NCI-H524 treated with DMSO at 0.1 percent for 48 hours (cell line): ENCODE data around the gene SENP7.
"Not testable (repeated sequence)": the region's sequence is repeated elsewhere in the genome, so short reads cannot be mapped to it uniquely, and the experiment has no call there.

Experiments used
- DNase-seq: peaks from one replicate; lab custom pipeline; 2025; lab: John Stamatoyannopoulos, UW

SENP7 gene

DNA sequence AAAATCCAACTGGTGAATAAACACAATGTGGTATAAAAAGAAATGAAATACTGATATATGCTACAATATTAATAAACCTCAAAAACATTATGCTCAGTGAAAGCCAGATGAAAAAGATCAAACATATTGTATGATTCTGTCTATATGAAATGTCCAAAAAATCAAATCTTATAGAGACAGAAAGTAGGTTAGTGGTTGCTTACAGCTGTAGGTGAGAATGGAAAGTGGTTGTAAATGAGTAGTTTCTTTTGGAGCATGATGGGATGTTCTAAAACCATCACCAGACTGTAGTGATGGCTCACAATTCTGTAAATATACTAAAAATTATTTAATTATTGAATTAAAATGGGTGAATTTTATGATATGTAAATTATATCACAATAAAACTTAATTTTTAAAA, 58.4 kb downstream of the SENP7 start:
- no peak for DNase-seq

DNA sequence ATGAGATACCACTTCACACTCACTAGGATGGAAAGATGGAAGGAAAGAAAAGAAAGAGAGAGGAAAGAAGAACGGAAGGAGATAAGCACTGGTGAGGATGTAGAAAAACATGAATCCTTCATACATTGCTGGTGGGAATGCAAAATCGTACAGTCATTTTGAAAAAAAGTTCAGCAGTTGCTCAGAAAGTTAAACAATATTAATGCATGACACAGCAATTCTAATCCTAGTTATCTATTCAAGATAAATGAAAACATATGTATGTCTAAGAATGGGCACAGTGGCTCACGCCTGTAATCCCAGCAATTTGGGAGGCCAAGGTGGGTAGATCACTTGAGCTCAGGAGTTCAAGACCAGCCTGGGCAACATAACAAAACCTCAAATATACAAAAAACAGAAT, 59.1 kb downstream of the SENP7 start:
- no peak for DNase-seq

DNA sequence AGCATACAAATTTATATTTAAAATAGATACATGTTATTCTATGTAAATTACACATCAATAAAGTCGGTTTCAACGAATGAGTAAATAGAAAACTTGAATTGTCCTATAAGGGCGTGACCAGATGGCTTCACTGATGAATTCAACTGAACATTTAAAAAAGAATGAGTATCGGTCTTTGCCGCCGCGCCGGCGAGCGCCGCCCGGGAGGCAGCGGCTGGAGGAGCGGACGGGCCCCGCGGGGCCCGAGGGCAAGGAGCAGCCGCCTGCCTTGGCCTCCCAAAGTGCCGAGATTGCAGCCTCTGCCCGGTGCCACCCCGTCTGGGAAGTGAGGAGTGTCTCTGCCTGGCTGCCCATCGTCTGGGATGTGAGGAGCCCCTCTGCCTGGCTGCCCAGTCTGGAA, 74.4 kb downstream of the SENP7 start:
- not testable (repeated sequence) for DNase-seq

DNA sequence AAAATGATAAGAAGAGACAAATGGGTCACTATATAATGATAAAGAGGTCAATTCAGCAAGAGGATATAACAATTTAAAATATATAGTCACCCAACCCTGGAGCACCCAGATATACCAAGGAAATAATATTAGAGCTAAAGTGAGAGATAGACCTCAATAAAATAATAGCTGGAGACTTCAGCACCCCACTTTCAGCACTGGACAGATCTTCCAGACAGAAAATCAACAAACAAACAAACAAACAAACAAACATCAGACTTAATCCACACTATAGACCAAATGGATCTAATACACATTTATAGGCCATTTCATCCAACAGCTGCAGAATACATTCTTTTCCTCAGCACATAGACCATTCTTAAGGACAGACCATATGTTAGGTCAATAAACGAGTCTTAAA, 79.4 kb downstream of the SENP7 start:
- no peak for DNase-seq

DNA sequence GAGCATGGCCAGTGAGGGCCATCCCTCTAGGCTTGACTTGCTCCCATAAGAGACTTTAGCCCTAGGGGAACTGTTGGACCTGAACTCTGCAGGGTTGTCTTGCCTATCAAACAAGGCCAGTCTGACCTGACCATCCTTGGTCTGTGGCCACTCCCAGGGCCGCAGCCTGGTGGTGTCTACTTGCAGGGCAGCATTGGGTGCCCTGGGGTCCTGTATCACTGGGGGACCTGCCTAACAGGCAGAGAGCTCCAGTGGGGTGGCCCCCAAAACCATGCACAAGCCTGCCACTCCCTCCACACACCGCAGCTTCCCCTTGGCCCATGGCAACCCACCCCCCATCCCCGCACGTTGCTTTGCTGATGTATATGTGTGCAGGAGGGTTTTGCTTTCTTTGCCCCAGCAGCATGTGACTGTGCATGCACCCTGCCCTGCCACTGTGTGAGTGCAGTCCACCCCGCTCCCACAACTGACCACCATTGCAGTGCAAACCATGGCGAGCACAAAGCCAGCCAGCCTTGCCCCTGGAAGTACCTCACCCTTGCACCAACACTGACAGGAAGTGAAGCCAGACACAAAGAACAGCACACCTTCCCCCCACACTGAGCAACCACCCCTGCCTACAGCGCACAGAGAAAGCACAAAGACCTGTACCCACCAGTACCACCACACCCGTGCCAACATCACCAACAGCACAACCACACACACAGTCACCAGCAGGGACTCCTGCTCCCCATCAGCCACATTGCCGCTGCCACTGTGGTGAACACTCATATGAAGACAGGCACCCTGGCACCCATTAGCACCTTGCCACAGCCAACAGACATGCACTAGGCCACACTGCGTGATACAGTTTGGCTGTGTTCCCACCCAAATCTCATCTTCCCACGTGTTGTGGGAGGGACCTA, 88.8 kb downstream of the SENP7 start:
- no peak for DNase-seq

DNA sequence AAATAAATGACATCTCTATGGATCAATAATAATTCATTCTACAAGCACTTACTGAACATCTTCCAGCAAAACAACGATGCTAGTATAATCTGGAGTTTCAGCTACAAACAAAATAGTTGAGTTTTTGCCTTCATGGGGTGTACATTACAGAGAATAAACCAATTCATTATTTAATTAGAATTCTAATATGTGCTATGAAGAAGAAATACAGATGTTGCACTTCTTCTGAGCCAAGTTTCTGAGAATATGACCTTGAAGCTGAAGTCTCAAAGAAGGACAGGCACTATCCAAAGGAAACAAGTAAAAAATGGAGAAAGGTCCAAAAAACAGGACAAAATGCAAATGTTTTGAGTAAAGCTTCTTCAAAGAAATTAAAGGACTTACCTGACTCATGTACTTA, 94.2 kb downstream of the SENP7 start:
- no peak for DNase-seq

DNA sequence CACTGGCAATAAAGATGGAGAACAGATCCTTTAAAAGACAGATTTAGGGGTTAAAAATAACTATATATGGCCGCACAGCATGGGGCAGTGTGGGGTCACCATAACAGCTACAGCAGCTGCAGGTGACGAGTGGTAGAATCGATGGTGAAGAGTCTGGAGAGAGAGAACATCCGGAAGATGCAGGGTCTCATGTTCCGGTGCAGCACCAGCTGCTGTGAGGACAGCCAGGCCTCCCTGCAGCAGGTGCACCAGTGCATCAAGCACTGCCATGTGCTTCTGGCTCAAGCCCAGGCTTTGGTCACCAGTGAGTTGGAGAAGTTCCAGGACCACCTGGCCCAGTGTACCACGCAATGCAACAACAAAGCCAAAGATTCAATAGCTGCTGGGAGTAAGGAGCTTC, 98.9 kb downstream of the SENP7 start:
- DNase-seq = no peak

DNA sequence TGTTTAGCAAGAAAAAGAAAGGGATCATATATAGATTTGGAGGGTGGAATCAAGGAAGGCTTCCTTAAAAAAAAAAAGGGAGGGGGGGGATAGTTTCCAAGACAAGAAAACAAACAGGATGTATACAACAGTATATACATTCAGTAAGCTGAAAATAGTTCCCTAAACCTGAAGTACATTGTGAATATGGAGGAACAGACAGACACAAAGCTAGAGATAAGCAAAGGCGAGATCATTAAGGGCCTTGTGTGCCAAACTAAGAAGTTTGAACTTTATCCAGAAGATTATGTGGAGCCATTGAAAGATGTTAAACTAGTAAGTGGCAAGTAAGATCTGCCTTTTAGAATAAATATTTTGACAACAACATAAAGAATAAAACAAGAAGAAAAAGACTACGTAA, 99.4 kb downstream of the SENP7 start:
- DNase-seq = no peak

DNA sequence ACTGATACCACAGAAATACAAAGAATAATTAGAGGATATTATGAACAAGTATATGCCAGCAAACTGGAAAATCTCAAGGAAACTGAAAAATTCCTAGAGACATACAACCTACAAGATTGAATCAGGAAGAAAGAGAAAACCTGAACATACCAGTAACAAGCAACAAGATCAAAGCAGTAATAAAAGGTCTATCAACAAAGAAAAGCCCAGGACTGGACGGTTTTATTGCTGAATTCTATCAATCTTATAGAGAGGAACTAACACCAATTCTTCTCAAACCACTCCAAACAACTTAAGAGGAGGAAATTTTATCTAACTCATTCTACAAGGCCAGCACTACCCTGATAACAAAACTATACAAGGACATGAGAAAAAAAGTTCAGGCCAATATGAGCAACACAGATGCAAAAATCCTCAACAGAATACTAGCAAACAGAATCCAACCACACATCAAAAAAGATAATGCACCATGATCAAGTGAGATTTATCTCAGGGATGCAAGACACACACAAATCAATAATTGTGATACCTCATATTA, 121.5 kb downstream of the SENP7 start:
- no peak for DNase-seq

DNA sequence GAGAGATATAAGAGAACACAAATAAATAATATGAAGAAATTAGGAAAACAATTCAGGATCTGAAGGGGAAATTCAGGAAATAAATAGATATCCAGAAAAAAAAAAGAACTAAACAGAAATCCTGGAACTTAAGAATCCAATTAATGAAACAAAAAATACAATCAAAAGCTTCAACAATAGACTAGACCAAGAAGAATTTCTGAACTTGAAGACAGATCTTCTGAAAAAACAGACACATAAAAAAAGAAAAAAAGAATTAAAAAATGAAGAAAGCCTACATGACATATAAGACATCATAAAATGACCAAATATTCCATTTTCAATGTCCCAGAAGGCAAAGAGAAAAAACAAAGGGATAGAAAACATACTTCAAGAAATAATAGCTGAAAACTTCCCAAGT, 124.3 kb downstream of the SENP7 start:
- DNase-seq = no peak

DNA sequence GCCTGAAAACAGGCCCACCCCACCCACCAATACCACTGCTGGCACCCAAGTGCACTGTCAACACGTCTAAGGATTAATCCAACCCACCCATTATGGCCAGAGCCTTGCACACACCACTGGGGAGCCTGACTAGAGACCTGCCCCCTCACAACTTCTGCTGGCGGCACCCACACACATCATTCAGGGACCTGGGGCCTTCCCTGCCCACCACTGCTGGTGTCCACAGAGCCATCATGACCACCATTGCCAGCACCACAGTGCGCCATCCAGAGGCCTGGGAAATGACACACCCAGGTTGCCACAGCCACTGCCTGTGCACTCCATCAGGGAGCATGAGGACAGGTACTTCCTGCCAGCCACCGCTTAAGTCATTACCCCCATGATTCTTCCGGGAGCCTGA, 125.7 kb downstream of the SENP7 start:
- no peak for DNase-seq

DNA sequence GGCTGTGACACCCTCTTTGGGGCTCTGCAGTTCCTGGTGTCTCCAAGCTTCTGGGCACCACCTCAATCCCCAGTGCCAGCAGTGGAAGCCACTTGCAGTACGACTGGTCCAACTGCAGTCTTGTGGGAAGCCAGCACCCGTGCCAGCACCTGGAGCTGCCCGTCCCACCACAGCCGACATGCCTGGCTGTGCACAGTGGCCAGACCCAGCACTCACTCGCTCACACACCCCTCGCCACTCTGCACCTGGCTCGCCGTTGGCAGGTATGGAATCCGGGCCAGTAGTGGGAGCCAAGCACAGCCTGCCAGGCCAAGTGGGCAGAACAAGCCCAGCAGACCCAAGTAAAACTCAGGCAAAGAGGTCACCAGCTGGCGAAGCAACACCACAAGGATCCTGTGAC, 128.6 kb downstream of the SENP7 start:
- DNase-seq = no peak

DNA sequence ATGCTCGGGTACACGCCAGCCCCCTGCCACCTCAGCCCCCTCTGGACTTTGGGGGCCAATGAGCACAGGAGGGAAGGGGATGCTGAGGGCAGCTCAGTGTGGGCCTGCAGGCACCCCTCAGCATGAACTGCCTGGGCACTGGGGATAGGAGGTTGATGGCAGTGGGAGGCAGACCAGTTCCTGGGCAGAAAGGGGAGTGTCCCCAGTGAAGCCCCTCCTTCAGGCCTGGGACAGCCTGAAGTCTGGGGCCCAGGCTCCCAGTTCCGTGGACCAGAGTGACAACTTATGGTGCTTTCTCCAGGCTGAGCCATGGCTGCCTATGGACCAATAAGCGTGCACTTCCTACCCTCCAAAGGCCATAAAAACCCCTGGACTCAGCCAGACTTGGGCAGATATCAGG, 129.4 kb downstream of the SENP7 start:
- no peak for DNase-seq

DNA sequence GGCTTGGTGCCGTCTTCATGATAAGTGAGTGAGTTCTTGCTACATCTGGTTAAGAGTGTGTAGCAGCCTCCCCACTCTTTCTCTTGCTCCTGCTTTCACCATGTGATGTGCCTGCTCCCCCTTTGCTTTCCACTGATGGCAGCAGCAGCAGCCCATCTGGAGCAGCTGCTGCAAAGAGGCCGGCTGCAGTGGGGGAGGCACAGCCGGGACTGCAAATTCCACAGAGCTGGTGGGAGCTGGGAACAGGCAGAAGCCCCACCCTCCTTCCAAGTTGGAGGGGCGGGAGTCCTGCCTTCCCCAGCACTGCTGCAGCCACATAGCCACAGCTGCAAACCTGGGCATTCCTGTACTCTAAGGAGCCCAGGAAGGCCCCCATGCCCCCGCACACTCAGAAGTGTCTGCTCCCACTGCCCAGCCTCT, 129.8 kb downstream of the SENP7 start:
- no peak for DNase-seq

DNA sequence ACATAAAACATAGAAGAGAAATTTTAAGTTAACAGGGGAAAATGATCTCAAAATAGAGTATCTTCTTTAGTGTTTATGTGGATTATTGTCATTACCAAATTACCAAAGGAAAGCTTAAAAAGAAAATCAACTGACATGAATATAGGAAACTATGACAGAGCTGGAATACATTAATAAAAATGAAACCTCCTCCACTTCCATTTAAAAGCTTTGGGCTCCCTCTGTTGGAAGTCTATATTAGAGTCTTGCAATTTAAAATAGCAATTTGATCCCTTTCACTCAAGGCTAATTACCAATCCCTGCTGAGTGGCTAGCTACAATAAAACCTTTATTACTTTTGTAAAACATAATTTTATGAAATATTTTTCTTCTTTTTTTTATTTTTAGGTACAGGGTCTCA, 131.2 kb downstream of the SENP7 start:
- DNase-seq = peak; percentile 11

DNA sequence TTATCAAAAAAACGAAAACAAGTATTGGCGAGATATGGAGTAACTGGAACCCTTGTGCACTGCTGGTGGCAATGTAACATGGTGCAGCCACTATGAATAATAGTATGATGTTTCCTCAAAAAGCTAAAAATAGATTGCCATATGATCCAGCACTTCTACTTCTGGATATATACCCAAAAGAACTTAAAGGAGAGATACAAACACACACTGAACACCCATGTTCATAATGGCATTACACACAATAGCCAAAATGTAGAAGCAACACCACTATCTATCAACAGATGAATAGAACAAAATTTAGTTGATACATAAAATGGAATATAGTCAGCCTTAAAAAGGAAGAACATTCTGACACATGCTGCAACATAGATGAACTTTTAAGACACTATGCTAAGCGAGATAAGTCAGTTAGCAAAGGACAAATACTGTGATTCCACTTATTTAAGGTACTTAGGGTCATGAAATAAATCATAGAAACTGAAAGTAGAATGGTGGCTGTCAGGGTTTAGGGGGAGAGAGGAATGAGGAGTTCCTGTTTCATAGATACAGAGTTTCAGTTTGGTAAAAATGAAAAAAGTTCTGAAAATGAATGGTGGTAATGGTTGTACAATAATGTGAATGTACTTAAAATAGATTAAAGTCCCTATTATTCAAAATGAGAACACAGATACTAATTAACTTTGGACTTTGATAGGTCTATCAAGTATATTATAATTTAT, 133.2 kb downstream of the SENP7 start:
- DNase-seq = no peak

DNA sequence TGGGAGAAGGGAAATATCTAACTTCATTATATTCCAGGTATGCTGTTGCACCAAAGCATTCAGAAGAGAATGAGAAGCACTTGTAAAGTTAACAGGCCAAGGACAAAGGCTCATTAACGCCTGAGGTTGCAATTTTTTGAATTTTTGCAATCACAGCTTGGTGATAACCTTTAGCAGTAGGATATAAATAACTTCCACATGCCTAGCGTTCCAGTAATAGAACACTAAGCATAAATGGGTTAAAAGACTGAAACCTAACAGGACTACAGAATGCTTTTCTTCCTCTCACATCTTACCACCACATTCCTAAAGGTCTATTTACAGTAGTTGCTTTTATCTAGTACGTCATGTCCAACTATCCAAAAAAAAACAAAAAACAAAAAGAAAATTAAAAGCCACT, 135.2 kb downstream of the SENP7 start:
- no peak for DNase-seq

DNA sequence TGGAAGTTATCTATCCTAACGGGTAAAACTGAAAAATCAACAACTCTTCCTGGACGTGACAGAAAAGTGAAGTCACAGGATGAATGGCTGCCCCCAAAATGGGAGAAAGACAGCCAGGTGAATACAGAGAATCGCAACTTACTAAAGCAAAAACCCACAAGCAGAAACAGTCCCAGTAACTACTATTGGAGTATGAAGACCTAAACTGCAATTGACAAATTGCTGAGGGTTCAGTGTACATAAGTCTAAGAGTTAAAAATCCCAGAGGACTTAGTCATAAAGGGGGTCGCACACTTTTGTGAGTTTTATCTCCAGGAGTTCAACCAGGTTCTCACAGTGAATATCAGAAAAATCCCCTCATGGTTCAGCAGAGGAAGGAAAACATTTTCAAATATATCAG, 135.8 kb downstream of the SENP7 start:
- DNase-seq = no peak

DNA sequence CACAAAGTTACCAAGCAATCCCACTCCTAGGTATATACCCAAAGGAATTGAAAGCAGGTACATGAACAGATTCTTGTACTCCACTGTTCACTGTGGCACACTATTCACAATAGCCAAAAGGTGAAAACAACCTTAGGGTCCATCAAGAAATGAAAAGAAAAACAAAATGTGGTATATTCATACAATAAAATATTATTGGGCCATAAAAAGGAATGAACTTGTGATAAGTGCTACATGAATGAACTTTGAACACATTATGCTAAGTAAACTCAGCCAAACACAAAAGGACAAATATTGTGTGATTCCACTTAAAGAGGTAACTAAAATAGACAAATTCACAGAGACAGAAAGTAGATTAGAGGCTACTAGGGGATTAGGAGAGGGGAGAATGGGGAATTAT, 137.4 kb downstream of the SENP7 start:
- no peak for DNase-seq

DNA sequence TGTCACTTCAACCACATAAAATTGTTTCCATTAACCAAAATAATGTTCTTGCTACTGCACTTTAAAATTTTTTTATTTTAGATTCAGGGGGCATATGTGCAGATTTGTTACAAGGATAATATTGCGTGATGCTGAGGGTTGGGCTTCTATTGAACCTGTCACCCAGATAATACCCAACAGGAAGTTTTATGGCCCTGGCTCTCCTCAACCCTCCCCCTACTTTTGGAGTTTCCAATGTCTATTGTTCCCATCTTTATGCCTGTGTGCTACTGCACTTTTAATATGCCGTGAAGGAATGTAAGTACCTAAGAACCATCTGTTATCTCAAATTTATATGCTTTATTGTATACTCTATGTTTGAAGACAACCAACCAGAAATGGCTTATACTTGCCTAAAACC, 150.6 kb downstream of the SENP7 start:
- DNase-seq = no peak

DNA sequence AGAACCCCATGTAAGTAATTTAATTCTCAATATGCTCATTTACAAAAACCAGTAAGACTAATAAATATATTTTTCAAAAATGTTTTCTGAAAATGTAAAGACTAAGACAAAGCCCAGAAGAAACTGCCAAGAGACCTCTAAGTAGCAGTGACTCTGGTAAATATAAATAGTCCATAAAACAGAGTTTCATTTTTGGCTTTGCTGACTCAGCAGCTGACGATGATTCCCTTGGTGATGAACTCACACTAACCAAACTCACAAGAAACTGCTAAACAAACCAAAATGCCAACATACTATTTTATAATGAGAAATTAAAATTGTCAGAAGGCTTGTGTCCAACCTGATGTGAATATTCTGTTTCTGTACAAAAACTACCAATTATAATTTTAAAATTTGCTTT, 161.2 kb downstream of the SENP7 start:
- no peak for DNase-seq

DNA sequence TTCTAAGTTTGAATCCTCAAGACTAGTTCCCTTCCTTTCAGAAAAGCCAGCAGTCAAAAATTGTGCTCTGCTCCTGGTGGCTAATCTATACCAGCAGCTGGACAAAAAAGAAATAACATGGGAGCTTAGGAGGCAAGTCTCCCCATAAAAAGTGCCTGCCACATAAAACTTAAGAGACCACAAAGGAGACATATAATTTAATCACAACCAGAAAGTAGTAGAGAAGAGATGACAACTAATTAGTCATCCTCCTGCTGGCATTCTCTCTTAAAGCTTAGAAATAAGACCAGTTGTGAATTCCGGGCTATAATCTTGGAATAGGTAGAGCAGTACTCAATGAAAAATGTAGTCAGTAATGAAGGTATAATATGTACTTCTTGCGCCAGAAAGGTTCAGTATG, 172.4 kb downstream of the SENP7 start:
- no peak for DNase-seq

DNA sequence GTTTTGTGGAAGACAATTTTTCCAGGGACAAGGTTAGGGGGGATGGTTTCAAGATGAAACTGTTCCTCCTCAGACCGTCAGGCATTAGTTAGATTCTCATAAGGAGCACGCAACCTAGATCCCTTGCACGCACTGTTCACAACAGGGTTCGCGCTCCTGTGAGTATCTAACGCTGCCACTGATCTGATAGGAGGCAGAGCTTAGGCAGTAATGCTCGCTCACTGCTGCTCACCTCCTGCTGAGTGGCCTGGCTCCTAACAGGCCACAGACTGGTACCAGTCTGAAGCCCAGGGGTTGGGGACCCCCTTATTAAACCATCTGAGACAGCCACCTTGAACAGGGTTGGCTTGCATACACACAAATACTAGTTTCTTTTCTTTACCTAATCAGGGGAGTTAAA, 179.1 kb downstream of the SENP7 start:
- no peak for DNase-seq
